ENCODE measurements around the gene BSN.
"Not testable (repeated sequence)": the region's sequence is repeated elsewhere in the genome, so short reads cannot be mapped to it uniquely, and the experiment has no call there.

BSN gene

DNA sequence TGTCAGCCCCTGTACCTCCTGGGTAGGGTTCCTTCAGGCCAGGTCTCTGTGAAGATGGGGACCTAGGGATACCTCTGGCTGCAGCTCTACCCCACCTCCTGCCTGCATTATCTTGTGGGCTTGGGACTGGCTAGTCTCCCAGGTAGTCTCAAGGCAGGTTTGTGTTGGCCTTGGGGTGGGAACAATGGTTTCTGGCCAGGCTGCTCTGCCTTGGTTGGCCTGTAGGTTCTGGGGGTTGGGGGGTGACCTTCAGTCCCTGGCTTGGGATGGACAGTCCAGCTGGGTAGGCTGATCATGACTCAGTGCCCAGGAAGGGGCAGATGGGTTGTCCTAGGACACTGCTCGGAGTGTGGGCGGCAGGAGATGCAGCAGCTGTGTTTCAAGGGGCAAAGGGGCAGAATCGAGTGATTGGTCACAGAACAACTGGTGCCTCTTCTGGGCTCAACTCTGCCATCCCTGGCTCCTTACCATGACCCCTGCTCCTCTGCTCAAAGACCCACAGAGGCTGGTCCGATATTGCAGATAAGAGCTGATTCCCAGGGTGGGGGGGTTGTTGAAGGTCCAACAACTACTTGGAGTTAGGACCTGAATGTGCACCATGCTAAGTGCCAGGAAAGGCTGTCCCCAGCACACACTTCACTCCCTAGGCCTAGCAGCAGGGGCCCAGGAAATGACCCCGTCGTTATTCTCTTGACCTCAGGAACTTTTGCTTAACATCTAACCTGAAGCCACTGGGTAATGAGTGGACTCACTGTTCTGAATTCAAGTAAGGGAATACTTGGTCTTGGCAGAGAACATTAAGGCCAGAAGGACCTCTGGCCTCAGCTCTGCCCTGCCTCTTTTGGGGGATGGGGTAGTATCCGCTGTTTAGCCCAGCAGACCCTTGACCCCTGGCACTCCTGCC is 18.1 kb upstream of the BSN start:
- no peak for DNase-seq

DNA sequence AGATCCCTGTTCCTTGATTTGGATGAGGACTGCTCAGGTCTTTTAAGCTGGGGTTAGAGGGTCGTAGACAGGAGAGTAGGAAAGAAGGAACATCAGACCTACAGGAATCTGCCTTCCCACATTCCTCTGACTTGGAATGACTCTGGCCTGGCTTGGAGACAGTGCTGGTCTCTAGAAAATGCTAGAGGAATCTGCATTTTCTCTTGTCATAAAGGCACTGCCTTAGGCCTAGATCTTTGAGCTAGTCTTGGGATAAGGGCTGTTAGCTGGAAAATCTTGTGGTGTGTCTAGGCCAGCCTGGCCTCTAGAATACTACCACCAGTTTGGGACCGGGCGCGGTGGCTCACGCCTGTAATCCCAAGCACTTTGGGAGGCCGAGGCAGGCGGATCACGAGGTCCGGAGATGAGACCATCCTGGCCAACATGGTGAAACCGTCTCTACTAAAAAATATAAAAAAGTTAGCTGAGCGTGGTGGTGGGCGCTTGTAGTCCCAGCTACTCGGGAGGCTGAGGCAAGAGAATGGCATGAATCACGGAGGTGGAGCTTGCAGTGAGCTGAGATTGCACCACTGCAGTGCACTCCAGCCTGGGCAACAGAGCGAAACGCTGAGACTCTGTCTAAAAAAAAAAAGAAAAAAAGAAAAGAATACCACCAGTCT is 17.3 kb upstream of the BSN start:
- DNase-seq = no peak

DNA sequence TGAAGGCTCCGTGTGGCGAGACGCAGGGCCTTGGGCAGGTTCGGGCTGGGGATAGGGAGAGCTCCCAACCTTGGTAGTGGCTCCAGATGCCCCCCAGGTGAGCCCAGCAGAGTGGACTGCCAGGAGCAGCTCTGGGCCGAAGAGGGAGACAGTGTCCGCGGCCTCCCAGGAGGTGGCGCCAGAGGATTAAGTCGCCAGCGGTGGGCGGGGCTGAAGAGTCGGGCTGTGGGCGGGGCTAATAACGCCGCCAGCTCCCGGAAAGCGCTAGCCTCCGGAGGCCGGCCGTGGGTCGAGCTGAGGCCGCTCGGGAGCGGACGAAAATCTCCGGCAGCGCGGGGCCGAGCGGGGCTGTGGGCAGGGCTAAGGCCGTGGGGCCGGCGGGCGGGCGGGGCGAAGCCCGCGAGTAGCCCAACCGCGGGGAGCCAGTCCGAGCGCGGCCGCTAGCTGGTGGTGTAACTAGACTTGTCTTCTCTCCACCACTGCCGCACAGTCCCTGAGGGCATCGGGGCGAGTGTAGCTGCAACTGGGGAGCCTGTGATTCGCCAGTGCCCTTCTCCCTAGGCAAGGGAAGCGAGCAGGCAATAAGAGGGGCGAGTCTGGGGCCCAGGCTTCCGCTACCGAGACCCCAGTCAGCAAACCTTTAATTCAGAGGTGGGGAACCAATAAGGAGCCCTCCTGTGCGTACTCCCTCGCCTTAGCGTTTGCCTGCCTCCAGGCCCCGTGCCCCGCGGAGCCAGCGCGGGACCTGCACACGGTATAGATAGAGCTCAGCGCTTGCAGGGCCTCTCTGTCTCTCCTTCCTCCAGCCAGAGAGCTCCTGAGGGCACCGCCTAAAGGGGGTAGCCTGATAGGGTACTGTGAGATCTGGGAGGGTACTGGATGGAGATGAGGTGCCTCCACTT is 14.4 kb upstream of the BSN start:
- DNase-seq = peak; percentile 93

DNA sequence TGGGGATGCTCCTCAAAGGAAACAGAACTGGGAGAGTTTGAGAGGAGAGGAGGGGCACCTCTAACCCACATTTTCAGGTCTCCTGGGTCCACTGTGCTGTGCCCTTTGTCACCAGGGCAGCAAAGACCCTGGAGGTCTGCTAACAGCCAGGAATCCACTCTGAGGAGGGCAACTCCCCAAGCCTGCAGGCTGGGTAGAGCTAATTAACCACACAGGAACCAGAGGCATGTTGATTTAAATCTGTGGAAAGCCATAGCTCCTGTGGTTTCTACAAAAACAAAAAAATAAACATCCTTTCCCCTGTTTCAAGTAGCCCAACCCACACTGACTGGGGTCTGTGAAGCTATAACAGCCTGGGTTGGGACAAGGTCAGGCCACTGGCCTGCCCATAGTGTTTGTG is 2.2 kb upstream of the BSN start:
- DNase-seq = no peak

DNA sequence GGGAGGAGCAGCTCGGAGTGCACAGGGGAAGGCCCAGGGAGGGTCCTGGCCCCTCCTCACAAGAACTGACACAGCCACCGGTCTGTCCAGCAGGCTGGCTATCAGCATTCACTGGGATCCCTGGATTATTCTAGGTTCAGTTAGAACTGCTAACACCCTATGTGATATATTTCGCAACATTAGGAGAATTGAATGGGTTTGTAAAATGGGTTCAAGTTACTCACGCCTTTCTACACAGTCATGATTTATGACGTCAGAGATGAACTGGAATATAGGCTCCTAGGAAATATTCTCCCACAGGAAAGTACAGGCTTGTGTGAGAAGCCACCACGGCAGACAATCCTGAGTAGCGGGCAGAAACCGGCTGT is 969 bp upstream of the BSN start:
- DNase-seq = no peak

DNA sequence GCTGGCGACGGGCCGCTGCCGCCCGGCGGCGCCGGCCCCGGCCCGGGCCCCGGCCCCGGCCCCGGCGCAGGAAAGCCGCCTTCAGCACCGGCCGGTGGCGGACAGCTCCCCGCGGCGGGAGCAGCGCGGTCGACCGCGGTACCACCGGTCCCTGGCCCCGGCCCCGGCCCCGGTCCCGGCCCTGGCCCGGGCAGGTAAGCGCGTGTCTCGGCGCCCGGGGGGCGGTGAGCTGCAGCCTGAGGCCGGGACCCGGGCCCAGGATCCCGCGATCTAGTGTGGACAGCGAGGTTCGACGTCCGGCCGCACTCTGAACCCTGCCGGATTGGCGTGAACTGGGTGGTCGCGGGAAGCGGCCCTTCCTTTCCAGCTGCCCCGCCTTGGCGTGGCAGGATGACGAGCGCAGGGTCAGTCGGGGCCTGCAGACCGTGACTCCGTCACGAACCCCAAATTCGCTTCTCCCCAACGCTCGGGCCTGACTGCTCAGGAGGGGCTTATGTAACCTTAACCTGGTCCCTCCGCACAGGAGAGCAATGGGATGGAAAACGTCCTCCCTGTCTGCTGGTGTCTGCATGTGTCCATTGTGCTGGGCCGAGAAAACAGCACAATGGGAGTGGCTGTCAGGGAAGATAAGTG is 472 bp downstream of the BSN start:
- DNase-seq = peak; percentile 44

DNA sequence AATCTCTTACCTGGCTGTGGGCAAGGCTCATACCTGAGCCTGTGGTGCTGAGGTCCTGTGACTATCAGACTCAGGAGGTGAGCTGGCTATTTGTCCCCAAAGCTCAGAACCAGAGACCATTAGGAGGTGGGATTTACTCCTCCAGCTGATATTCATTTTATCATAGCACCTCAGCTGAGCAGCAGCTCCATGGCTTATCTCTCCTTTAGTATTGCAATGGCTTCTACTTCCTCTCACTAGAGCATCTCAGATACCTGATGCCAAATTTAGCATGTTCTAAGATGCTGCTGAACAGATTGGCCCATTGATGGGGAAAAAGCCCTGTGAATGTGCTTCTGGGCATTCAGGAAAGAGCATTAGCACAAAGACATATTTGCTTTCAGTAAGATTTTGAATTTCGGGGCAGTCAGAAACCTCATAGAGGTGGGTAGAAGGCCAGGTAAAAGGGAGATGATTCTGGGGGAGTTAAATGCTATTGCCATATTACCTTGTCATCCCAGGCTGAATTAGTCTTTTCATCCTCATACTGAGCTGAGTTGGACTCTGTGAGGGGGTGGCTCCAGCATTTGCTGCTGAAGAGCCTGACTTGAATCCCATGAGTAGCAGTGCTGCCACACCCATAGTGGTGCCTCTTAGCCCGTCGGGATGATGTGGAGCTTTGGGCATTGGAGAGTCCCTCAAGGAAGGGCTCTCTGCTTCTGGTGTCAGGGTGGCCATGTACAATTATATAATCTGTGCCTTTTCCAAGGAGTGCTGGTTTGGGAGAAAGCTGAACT is 2.4 kb downstream of the BSN start:
- DNase-seq = no peak

DNA sequence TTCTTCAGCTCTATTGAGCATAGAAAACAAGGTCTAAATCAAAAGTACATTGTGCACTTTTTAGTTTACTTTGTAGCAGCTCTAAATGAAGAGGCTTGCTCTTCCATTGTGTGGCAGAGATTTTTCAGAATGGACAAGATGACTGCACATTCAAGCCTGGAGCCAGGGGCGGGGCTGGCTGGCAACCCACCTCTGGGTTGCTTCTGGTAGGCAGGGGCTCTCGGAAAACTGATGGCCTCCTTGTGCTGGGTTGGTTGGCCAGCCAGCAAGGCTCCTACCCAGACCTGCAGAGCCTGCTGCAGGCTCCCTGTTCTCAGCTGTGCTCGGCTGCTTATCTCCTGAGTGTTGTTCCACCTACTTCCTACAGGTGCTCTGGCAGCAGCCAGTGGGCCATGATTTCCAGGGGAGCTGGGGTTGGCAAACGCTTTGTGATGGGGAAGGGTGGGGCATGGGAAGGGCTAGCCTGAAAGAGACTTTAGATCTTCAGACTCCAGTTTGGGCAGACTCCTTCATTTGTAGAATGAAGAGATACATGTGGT is 8.8 kb downstream of the BSN start:
- no peak for DNase-seq

DNA sequence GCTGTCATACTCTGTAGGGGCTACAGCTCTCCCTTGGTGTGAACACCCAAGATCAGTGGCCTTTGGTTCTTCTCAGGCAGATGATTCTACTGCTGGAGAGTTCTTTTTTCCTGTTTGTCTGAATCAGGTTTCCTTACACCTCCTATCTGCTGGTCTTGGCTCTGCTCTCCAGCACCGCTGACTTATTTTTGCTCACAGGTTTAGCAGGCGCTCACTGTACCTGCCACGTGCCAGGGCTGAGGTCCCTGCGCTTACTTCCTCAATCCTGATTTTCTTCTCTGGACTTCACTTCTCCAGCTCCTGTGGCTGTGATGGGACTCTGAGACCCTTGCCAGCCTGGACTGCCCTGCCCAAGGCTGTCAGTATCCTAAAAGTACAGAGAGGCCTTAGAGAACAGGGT is 9.5 kb downstream of the BSN start:
- no peak for DNase-seq

DNA sequence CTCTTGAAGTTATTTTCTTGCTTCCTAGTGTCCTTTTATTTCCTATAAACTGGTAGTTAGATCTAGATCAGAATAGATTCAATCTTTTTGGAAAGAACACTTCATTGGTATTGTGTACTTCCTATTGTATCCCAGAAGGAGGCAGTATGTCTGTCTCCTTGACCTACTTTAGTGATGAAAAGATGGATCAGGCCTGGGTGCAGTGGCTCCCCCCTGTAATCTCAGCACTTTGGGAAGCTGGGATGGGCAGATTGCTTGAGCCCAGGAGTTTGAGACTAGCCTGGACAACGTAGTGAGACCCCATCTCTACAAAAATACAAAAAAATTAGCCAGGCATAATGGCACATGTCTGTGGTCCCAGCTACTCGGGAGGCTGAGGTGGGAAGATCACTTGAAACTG is 12.0 kb downstream of the BSN start:
- DNase-seq = no peak

DNA sequence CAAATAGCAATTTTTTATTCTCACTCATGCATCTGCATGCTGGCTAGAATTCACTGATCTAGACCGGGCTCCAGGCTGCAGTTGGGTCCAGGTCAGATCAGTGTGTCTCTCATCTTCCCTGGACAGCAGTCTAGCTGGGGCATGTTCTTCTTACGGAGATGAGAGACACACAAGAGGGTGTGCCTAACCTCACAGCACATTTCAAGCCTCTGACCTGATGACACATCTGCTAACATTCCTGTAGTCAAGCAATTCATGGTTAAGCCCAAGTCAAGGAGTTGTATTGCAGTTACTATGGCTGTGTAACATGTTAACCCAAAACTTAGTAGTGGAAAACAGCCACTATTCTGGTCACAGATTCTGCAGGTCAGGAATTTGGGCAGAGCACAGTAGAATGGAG is 13.1 kb downstream of the BSN start:
- DNase-seq = no peak

DNA sequence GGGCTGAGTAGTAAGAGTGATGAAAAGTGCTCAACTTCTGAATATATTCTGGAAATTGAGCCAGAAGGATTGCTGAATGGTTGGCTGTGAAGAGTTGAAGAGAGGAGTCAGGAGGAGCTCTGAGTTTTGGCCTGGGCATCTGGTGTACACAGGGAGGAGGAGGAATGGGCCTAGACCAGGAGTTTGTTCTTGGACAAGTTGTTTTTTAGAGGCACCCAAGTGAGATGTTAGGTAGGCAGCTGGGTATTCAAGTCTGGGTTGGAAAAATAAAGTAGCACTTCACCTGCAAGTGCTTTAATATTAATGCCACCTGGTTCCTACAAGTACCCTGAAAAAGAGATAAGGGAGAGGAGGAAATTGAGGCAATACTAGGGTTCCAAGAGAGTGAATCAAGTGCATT is 14.7 kb downstream of the BSN start:
- no peak for DNase-seq

DNA sequence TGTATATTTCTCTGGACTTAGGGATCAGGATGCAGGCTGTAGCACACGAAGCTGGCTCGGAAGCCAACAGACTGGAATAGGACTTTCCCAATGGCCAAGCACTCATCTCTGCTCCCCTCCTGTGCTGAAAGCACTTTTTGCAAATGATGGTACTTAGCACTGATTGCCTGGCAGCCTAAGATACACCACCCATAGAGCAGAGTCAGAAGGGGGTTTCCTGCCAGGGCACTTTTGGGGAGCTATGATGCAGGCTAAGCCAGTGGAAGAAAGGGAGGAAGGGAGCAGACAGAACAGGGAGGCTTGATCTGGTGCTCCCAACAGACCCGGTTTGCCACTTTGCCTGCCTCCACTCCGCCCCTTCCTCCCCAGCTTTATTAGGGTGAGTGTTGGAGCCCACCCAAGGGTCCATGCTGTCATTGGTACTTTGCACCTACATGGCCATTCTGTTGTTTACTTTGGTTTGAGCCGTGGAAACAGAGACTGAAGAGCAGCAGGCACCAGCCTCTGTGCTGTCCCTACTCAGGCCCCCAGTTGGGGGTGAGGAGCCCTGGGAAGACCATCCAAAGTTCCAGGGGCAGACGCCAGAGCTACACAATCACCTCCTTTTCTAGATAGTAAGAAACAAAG is 15.9 kb downstream of the BSN start:
- DNase-seq = no peak

DNA sequence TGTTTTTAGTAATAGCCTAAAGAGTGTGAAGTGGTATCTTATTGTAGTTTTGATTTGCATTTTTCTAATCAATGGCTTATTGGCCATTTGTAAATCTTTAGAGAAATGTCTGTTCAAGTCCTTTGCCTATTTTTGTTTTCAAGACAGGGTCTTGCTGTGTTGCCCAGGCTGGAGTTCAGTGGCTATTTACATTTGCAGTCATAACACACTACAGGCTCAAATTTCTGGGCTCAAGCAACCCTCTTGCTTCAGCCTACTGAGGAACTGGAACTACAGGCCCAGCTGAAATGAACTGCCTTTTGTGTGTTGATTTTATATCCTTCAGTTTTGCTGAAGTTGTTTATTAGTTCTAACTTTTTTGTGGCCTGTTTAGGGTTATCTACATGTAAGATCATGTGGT is 27.9 kb downstream of the BSN start:
- DNase-seq = no peak

DNA sequence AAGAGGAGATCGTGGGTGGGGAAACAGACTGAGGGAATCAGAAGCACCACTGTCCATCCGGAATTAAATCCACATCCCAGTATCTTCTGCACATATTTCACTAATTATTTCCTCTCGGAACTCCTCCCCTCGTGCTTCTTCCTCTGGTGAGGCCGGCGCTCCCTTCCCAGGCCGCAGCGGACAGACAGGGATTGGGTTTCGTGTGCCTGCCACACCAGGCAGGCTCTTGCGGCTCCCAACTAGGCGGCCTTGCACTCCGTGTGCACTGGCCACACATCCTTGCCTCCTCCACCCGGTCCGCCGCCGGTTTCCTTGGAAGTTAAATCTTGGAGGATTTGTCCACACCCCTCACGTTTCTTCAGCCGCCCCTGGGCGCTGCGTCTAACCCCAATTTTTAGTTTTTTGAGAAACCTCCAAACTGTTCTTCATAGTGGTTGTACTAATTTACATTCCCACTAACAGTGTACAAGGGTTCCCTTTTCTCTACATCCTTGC is 31.0 kb downstream of the BSN start:
- DNase-seq = not testable (repeated sequence)

DNA sequence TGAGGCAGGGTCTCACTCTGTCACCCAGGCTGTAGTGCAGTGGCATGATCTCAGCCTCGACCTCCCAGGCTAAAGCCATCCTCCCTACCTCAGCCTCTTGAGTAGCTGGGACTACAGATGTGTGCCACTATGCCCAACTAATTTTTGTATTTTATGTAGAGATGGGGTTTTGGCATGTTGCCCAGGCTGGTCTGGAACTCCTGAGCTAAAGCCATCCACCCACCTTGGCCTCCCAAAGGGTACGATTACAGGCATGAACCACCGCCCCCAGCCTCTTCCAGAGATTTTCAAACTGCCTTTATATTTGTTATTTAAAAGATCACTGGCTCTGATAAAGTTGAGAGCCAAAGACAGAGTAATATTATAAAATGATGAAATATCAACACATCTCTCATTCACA is 37.3 kb downstream of the BSN start:
- no peak for DNase-seq

DNA sequence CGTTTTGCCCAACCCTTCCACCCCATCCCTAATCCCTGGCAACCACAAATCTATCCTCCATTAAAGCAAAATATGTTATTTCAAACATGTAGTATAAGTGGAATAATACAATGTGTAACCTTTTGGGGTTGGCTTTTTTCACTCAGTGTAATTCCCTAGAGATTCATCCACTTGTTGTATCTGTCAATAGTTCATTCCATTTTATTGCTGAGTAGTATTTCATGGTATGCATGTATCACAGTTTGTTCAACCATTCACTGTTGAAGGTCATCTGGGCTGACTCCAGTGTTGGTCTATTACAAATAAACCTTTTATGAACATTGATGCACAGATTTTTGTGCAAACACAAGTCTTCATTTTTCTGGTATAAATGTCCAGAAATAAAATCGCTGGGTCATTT is 38.8 kb downstream of the BSN start:
- DNase-seq = no peak

DNA sequence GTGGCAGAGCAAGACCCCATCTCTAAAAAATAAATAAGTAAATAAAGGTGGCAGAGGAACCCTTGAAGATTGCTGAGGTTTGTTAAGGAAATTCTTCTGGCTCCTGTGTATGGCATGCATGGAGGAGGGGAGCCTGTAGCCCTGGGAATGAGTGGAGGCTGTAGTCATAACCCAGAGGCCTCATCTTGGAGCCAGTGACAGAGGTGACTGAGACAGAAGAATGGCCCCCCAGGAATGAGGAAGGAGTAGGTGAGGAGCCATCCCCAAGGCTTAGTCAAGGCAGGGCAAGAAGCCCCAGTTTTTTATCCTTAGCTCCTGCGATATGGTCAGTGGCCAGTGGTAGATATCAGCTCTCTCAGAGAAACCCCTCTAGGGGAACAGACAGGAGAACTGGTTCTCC is 46.5 kb downstream of the BSN start:
- DNase-seq = no peak

DNA sequence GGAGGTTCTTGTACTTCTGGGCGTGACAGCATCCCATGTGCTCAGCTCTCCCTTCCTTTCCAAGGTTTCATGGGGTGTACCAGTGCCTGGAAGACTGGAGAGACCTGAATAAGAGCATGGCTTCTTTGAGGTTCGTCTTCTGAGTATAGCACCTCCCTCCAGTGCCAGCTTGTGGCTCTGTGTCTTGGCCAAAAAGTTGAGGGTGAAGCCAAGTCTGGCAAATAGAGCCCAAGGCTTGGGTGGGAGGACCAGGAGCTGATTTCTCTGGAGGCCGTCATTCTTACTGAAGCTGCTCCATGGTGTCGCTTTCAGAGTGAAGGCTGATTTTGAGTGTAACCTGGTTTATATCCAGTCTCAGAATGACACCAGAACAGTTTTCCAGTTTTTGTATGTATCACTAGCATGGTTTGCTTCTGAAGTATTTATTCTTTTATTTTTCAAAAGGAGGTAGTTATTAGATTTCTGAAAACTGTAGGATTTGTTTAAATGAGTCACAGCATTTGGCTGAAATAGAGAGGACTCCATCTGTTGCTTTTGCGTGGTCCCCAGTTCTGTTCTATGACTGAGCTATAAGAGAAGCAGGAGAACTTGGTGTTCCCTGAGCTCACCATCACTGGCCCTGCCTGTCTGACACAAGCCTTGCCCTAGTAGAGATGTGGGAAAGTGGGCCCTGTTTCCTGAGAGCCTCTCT is 47.2 kb downstream of the BSN start:
- no peak for DNase-seq

DNA sequence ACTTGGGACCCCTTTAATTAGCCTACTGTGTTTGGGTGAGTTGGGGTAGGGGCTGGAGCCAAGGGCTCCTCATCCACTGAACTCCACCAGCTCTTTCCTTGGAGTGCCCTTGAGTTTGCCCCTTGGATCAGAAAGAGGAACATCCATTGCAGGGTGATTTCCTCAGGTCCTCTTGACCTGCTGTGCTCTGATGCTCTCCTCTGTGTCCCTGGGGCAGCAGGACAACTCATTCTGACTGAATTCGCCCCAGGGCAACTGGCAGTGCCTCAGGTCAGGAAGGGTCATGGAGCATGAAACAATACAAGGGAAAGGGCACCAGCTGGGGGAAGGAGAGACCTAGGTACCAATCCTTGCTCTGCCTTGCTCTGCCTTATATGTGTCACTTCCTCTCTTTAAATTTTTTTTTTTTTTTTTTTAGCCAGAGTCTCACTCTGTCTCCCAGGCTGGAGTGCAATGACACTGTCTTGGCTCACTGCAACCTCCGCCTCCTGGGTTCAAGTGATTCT is 47.8 kb downstream of the BSN start:
- no peak for DNase-seq

Measured in right hindlimb (tissue), 1 donor.